Astrocyte (in vitro differentiated cells and primary cell): ENCODE data around the gene MAPKAPK2. TPM values are rescaled to one million over a fixed set of nuclear protein-coding genes. Genes with fewer than 3 reads are reported as not detected.

Experiments used
- DNase-seq: peaks from one replicate; pipeline ENCODE4 v3.0.0-alpha.2; 2010; ENCODE audit warnings: low read depth
- FAIRE-seq: peaks from 2 replicates; lab custom pipeline; 2011; peaks lifted over from hg19 to GRCh38; lab: Jason Lieb, UNC
- H2AFZ ChIP-seq: 2 replicates; pipeline ENCODE4 v1.6.0; 2012; ENCODE audit warnings: low read depth, low read length, inconsistent platforms
- H3K27ac ChIP-seq: 2 replicates; pipeline ENCODE4 v1.5.1; 2011; ENCODE audit warnings: low read depth, low read length, inconsistent platforms
- H3K27me3 ChIP-seq: 2 replicates; pipeline ENCODE4 v1.6.0; 2011; ENCODE audit warnings: low read length, inconsistent platforms; ENCODE audit not compliant: insufficient read depth
- H3K36me3 ChIP-seq: 2 replicates; pipeline ENCODE4 v1.5.1; 2011; ENCODE audit warnings: low read length, inconsistent platforms; ENCODE audit not compliant: insufficient read depth
- H3K4me1 ChIP-seq: 2 replicates; pipeline ENCODE4 v1.5.1; 2011; ENCODE audit warnings: low read length, inconsistent platforms; ENCODE audit not compliant: insufficient read depth
- H3K4me2 ChIP-seq: 2 replicates; pipeline ENCODE4 v1.6.0; 2012; ENCODE audit warnings: low read length, inconsistent platforms
- H3K4me3 ChIP-seq: 2 replicates; pipeline ENCODE4 v1.5.1; 2011; ENCODE audit warnings: low read depth, mild to moderate bottlenecking, low read length, inconsistent platforms; ENCODE audit not compliant: insufficient read depth
- H3K79me2 ChIP-seq: 2 replicates; pipeline ENCODE4 v1.6.0; 2012; ENCODE audit warnings: mild to moderate bottlenecking, low read length, inconsistent platforms; ENCODE audit not compliant: insufficient read depth
- H3K9ac ChIP-seq: 2 replicates; pipeline ENCODE4 v1.6.0; 2012; ENCODE audit warnings: mild to moderate bottlenecking, low read length, inconsistent platforms
- H3K9me3 ChIP-seq: 2 replicates; pipeline ENCODE4 v1.5.1; 2012; ENCODE audit warnings: low read depth, mild to moderate bottlenecking, low read length, inconsistent platforms; ENCODE audit not compliant: insufficient read depth
- H4K20me1 ChIP-seq: 2 replicates; pipeline ENCODE4 v1.6.0; 2012; ENCODE audit warnings: low read length, inconsistent platforms; ENCODE audit not compliant: insufficient read depth
- H3K27ac Mint-ChIP-seq: one replicate; pipeline ENCODE4 v1.8.0; 2021; ENCODE audit warnings: mild to moderate bottlenecking, mixed read lengths; ENCODE audit not compliant: unreplicated experiment
- H3K27me3 Mint-ChIP-seq: one replicate; pipeline ENCODE4 v1.8.0; 2021; ENCODE audit warnings: low read depth, mixed read lengths; ENCODE audit not compliant: unreplicated experiment
- H3K36me3 Mint-ChIP-seq: one replicate; pipeline ENCODE4 v1.8.0; 2021; ENCODE audit warnings: low read depth, mixed read lengths; ENCODE audit not compliant: unreplicated experiment
- H3K4me1 Mint-ChIP-seq: one replicate; pipeline ENCODE4 v1.8.0; 2021; ENCODE audit warnings: low read depth, mixed read lengths; ENCODE audit not compliant: unreplicated experiment
- H3K4me3 Mint-ChIP-seq: one replicate; pipeline ENCODE4 v1.8.0; 2021; ENCODE audit warnings: mild to moderate bottlenecking, moderate library complexity, mixed read lengths; ENCODE audit not compliant: unreplicated experiment
- H3K9me3 Mint-ChIP-seq: one replicate; pipeline ENCODE4 v1.8.0; 2021; ENCODE audit warnings: mild to moderate bottlenecking, mixed read lengths; ENCODE audit not compliant: unreplicated experiment
- CTCF ChIP-seq: IDR thresholded peaks from 2 replicates; pipeline ENCODE4 v1.5.1; 2011; ENCODE audit warnings: low read depth, mild to moderate bottlenecking, inconsistent platforms, low read length, moderate library complexity; ENCODE audit not compliant: insufficient read depth
- EZH2 ChIP-seq: IDR thresholded peaks from 2 replicates; pipeline ENCODE4 v1.6.1; 2012; ENCODE audit warnings: mild to moderate bottlenecking, low read length, inconsistent platforms; ENCODE audit not compliant: insufficient read depth
- total RNA-seq: library from RNA; stranded (reverse); gene quantifications from 2 replicates; pipeline ENCODE4 v1.2.1, GENCODE V29; 2021

The MAPKAPK2 gene
- total RNA-seq, 1 donor from 2014 or later, result 108 TPM

- H3K4me1 Mint-ChIP-seq, result peaks cover 21% of the 10 kb centered on the region
- no peak for FAIRE-seq
- H3K27ac Mint-ChIP-seq, result no peak within 1 kb of the TSS
- Histone ChIP-seq H3K27ac (no peak within 1 kb of the TSS), H2AFZ (no peak within 1 kb of the TSS), H3K4me3 (no peak within 1 kb of the TSS), H4K20me1 (no peaks in the 10 kb centered on the region), H3K4me1 (peaks cover 8% of the 10 kb centered on the region), H3K36me3 (no peaks in the 10 kb centered on the region), H3K79me2 (no peaks in the 10 kb centered on the region), H3K4me2 (no peak within 1 kb of the TSS), H3K9me3 (no peaks in the 10 kb centered on the region), H3K9ac (no peak within 1 kb of the TSS), H3K27me3 (peaks cover 50% of the 10 kb centered on the region)
- no peaks in the 10 kb centered on the region for H3K9me3 Mint-ChIP-seq
- no peak for DNase-seq
- TF ChIP-seq CTCF (no peak), EZH2 (no peak)
- H3K27me3 Mint-ChIP-seq, result peaks cover 66% of the 10 kb centered on the region
- peak within 1 kb of the TSS; percentile 35 for H3K4me3 Mint-ChIP-seq
- no peaks in the 10 kb centered on the region for H3K36me3 Mint-ChIP-seq
These were observed 87.7 kb downstream of the MAPKAPK2 start, which contains the start of gene IL10 for GRCh38 chr1:206772243-206772937. IL10 (minus strand) TSS chr1:206772494; CDS start chr1:206772435, 59 bp downstream.

- Histone ChIP-seq H3K4me1 (peaks cover 8% of the 10 kb centered on the region), H3K4me2 (no peak overlapping the region), H3K79me2 (no peaks in the 10 kb centered on the region), H3K9me3 (no peaks in the 10 kb centered on the region), H2AFZ (no peak overlapping the region), H3K27me3 (peaks cover 51% of the 10 kb centered on the region), H3K27ac (no peak overlapping the region), H3K4me3 (no peak overlapping the region), H4K20me1 (no peaks in the 10 kb centered on the region), H3K9ac (no peak overlapping the region), H3K36me3 (no peaks in the 10 kb centered on the region)
- H3K4me1 Mint-ChIP-seq, result peaks cover 21% of the 10 kb centered on the region
- H3K4me3 Mint-ChIP-seq, result no peak overlapping the region
- DNase-seq (no peak), FAIRE-seq (no peak)
- no peaks in the 10 kb centered on the region for H3K9me3 Mint-ChIP-seq
- TF ChIP-seq CTCF (no peak), EZH2 (no peak)
- H3K27ac Mint-ChIP-seq, result no peak overlapping the region
- no peaks in the 10 kb centered on the region for H3K36me3 Mint-ChIP-seq
- peaks cover 57% of the 10 kb centered on the region for H3K27me3 Mint-ChIP-seq
These were observed 89.4 kb downstream of the MAPKAPK2 start for GRCh38 chr1:206774093-206774492.

- H3K4me1 ChIP-seq, result no peaks in the 10 kb centered on the region
- no peaks in the 10 kb centered on the region for H4K20me1 ChIP-seq
- no peak overlapping the region for H2AFZ ChIP-seq
- H3K79me2 ChIP-seq, result no peaks in the 10 kb centered on the region
- no peaks in the 10 kb centered on the region for H3K36me3 ChIP-seq
- Mint-ChIP-seq H3K27ac (no peak overlapping the region), H3K36me3 (no peaks in the 10 kb centered on the region), H3K27me3 (peaks cover 45% of the 10 kb centered on the region), H3K4me3 (no peak overlapping the region), H3K4me1 (peaks cover 6% of the 10 kb centered on the region), H3K9me3 (no peaks in the 10 kb centered on the region)
- H3K4me2 ChIP-seq, result no peak overlapping the region
- DNase-seq, result no peak
- FAIRE-seq, result no peak
- H3K4me3 ChIP-seq, result no peak overlapping the region
- no peak overlapping the region for H3K27ac ChIP-seq
- H3K9me3 ChIP-seq, result no peaks in the 10 kb centered on the region
- no peak overlapping the region for H3K9ac ChIP-seq
- TF ChIP-seq CTCF (no peak), EZH2 (no peak)
- H3K27me3 ChIP-seq, result peaks cover 39% of the 10 kb centered on the region
These were observed 91.5 kb downstream of the MAPKAPK2 start for GRCh38 chr1:206776229-206776628.
